Left cardiac atrium (tissue), 4 donors: ENCODE results near the gene DLGAP1. TPM values are rescaled to one million over a fixed set of nuclear protein-coding genes. Genes with fewer than 3 reads are reported as not detected.

Experiments
- ATAC-seq, 2 donors: fragments of 200-7000 bp; cut with Tn5 transposase; one replicate each; pipeline ENCODE4 v1.9.1; 2020; ENCODE audit warnings: mild to moderate bottlenecking in 2 of 2, moderate library complexity in 2 of 2
- DNase-seq: peaks from one replicate; pipeline ENCODE4 v3.0.0-alpha.2; 2020
- intact Hi-C, 2 donors: fragments of 100-400 bp; cut with DNase I; formaldehyde crosslinking; loops; one replicate each; pipeline versions ENCODE4 v1.14.1 to v1.15.1; 2022 to 2023
- total RNA-seq, 2 donors: library from RNA; stranded (reverse); fragmentation: NEBNext Ultra II Directional; extraction: Animal tissue kit (Norgen Biotek cat#: 25700); gene quantifications; one replicate each; pipeline ENCODE4 v1.2.1, GENCODE V29; 2021
- donor health status: DM: no; HTN: yes; CAD: no.
- donor health status: DM: no; HTN: yes; CAD: no; lungs with severe emphysema.
- donor health status: DM: yes; HTN: yes; CAD: no.
- donor health status: Dilated cardiomyopathy.

DLGAP1 gene
- total RNA-seq, 2 donors from 2014 or later: 0.29 to 0.47 TPM

- intact Hi-C loops: no loop called here
- no peak for ATAC-seq
- DNase-seq: no peak
These were observed 203.2 kb downstream of the DLGAP1 start for GRCh38 chr18:4251873-4252272.

GRCh38 chr18:4251206-4251605 lies 203.9 kb downstream of the DLGAP1 start:
- ATAC-seq (no peak), DNase-seq (no peak)
- intact Hi-C loops: no loop called here

- no peak for DNase-seq
- intact Hi-C loops: no loop called here
- no peak for ATAC-seq
These were observed 205.0 kb downstream of the DLGAP1 start for GRCh38 chr18:4250141-4250540.

- DNase-seq: no peak
These were observed 206.4 kb downstream of the DLGAP1 start for GRCh38 chr18:4248686-4249085.

GRCh38 chr18:4246374-4246773 lies 208.7 kb downstream of the DLGAP1 start:
- no peak for DNase-seq
- intact Hi-C loops: no loop called here
- no peak for ATAC-seq

More at GRCh38 chr18:4248686-4249085, 206.4 kb downstream of the DLGAP1 start:
- ATAC-seq: no peak
- intact Hi-C loops: no loop called here

- intact Hi-C loops: no loop called here
These were observed 209.7 kb downstream of the DLGAP1 start for GRCh38 chr18:4245456-4245855.

GRCh38 chr18:4242431-4243161 lies 212.5 kb downstream of the DLGAP1 start:
- intact Hi-C loops: no loop called here

More at GRCh38 chr18:4245456-4245855, 209.7 kb downstream of the DLGAP1 start:
- DNase-seq (no peak), ATAC-seq (no peak)

GRCh38 chr18:4241090-4241617 lies 214.0 kb downstream of the DLGAP1 start:
- intact Hi-C loops: no loop called here
- DNase-seq: no peak
- ATAC-seq: no peak

More at GRCh38 chr18:4242431-4243161, 212.5 kb downstream of the DLGAP1 start:
- no peak for ATAC-seq
- DNase-seq: no peak

- ATAC-seq (no peak), DNase-seq (no peak)
- intact Hi-C loops: no loop called here
These were observed 216.1 kb downstream of the DLGAP1 start for GRCh38 chr18:4238966-4239365.

- DNase-seq: no peak
- no peak for ATAC-seq
- intact Hi-C loops: no loop called here
These were observed 217.5 kb downstream of the DLGAP1 start for GRCh38 chr18:4237664-4238041.

GRCh38 chr18:4236940-4237663 lies 218.0 kb downstream of the DLGAP1 start:
- intact Hi-C loops: no loop called here
- DNase-seq: no peak
- ATAC-seq: no peak

- DNase-seq (no peak), ATAC-seq (no peak)
- intact Hi-C loops: no loop called here
These were observed 221.6 kb downstream of the DLGAP1 start for GRCh38 chr18:4233468-4233867.

GRCh38 chr18:4232656-4233055 lies 222.5 kb downstream of the DLGAP1 start:
- intact Hi-C loops: no loop called here
- DNase-seq (no peak), ATAC-seq (no peak)

- intact Hi-C loops: no loop called here
- no peak for DNase-seq
- ATAC-seq: no peak
These were observed 223.8 kb downstream of the DLGAP1 start for GRCh38 chr18:4231260-4231659.

- DNase-seq (no peak), ATAC-seq (no peak)
- intact Hi-C loops: no loop called here
These were observed 224.5 kb downstream of the DLGAP1 start for GRCh38 chr18:4230450-4231168.

GRCh38 chr18:4224031-4224704 lies 230.9 kb downstream of the DLGAP1 start:
- DNase-seq (no peak), ATAC-seq (no peak)
- intact Hi-C loops: no loop called here

GRCh38 chr18:4211111-4211837 lies 243.8 kb downstream of the DLGAP1 start:
- intact Hi-C loops: no loop called here
- ATAC-seq: no peak
- no peak for DNase-seq

GRCh38 chr18:4208366-4208765 lies 246.7 kb downstream of the DLGAP1 start:
- DNase-seq: no peak
- ATAC-seq: no peak
- intact Hi-C loops: no loop called here
